ENCODE results near the gene RADIL.

RADIL gene

DNA sequence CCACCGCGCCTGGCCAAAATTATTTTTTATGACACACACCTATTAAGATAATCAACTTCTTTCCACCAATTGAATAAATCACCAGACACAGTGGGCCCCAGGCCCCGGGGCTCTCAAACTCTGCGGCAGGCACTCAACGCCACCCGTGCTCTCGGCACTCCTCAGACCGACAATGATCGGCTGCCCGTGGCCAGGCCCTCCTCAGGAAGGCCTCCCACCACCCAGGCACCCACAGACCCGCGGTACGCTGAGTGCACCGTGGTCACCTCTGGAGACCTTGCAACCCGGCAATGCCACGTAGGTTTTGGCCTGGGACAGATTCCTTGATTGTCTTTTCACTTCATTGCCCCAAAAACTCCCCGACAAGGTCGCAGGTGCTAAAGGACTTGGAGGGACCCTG lies 6.9 kb downstream of the RADIL start:
- in situ Hi-C loops (cut with HindIII; ENCODE audit: low sequenced_read_pairs): no loop called here
- no peak for DNase-seq (ENCODE audit: low read depth, low spot score)
- no peak overlapping the region for H3K4me3 ChIP-seq (ENCODE audit: low read depth, low read length)
- TF ChIP-seq, protein P1, sequence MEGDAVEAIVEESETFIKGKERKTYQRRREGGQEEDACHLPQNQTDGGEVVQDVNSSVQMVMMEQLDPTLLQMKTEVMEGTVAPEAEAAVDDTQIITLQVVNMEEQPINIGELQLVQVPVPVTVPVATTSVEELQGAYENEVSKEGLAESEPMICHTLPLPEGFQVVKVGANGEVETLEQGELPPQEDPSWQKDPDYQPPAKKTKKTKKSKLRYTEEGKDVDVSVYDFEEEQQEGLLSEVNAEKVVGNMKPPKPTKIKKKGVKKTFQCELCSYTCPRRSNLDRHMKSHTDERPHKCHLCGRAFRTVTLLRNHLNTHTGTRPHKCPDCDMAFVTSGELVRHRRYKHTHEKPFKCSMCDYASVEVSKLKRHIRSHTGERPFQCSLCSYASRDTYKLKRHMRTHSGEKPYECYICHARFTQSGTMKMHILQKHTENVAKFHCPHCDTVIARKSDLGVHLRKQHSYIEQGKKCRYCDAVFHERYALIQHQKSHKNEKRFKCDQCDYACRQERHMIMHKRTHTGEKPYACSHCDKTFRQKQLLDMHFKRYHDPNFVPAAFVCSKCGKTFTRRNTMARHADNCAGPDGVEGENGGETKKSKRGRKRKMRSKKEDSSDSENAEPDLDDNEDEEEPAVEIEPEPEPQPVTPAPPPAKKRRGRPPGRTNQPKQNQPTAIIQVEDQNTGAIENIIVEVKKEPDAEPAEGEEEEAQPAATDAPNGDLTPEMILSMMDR (IDR thresholded peaks at IDR 0.05; ENCODE audit: low read depth, low read length): no peak

GRCh38 chr7:4875391-4875790 lies 8.1 kb downstream of the RADIL start:
- no peak overlapping the region for H3K4me3 ChIP-seq (ENCODE audit: low read depth, low read length)
- in situ Hi-C loops (cut with HindIII; ENCODE audit: low sequenced_read_pairs): no loop called here
- TF ChIP-seq, protein P1 (IDR thresholded peaks at IDR 0.05; ENCODE audit: low read depth, low read length): no peak
- no peak for DNase-seq (ENCODE audit: low read depth, low spot score)

DNA sequence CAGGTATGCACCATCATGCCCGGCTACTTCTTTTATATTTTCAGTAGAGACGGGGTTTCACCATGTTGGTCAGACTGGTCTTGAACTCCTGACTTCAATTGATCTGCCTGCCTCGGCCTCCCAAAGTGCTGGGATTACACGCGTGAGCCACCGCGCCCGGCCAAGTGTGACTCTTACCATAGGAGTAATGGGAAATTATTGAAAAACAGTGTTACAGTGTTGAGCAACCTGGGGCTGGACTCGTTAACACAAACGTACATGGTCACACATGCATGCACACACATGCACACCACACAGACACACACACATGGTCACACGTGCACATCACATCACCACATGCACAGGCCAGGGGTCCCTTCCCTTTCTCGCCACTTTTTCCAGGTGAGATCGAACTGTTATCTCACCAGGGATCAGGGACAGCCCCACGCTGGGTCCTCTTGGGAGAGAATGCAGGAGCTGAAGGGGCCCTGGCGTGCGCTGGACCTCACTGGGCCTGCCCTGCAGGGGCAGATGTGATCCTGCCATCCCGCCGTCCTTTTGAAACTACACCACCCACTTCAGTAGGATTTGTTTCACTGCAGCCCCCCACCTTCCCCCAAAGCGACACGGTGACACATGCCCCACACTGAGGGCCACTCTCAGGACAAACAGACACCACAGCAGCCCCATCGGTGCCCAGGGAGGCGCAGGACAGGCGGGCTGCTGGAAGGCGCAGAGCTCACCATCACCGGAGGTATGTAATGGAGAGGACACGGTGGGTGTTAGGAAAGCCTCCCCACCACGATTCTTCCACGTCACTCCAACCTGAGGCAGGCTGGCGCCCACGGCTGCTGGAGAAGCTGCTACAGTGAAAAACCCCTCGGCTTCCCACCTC lies 10.2 kb downstream of the RADIL start:
- TF ChIP-seq, protein P1 (IDR thresholded peaks at IDR 0.05; ENCODE audit: low read depth, low read length): no peak
- no peak overlapping the region for H3K4me3 ChIP-seq (ENCODE audit: low read depth, low read length)
- DNase-seq (ENCODE audit: low read depth, low spot score): no peak
- in situ Hi-C loops (cut with HindIII; ENCODE audit: low sequenced_read_pairs): no loop called here

GRCh38 chr7:4871930-4872675 lies 11.4 kb downstream of the RADIL start:
- in situ Hi-C loops (cut with HindIII; ENCODE audit: low sequenced_read_pairs): no loop called here
- TF ChIP-seq, protein P1 (IDR thresholded peaks at IDR 0.05; ENCODE audit: low read depth, low read length): no peak
- DNase-seq (ENCODE audit: low read depth, low spot score): no peak
- H3K4me3 ChIP-seq (ENCODE audit: low read depth, low read length): no peak overlapping the region

- peak; percentile 29 for DNase-seq (ENCODE audit: low read depth, low spot score)
- in situ Hi-C loops (cut with HindIII; ENCODE audit: low sequenced_read_pairs): no loop called here
- TF ChIP-seq, protein P1 (IDR thresholded peaks at IDR 0.05; ENCODE audit: low read depth, low read length): no peak
- H3K4me3 ChIP-seq (ENCODE audit: low read depth, low read length): no peak overlapping the region
Observed at GRCh38 chr7:4871056-4871680, 12.3 kb downstream of the RADIL start.

- DNase-seq (ENCODE audit: low read depth, low spot score): no peak
- TF ChIP-seq, protein P1 (IDR thresholded peaks at IDR 0.05; ENCODE audit: low read depth, low read length): no peak
- H3K4me3 ChIP-seq (ENCODE audit: low read depth, low read length): no peak overlapping the region
- in situ Hi-C loops (cut with HindIII; ENCODE audit: low sequenced_read_pairs): no loop called here
Observed at GRCh38 chr7:4868493-4868892, 15.0 kb downstream of the RADIL start.

Data from astrocyte of the spinal cord (primary cell).